Nephron progenitor cell (in vitro differentiated cells): ENCODE measurements around the gene PHIP.
A peak's percentile ranks its signal among the peaks of the same experiment; 100 is the strongest.

Experiments used
- DNase-seq: peaks from one replicate; pipeline ENCODE4 v3.0.0; 2021
- H3K27ac Mint-ChIP-seq: 2 replicates; pipeline ENCODE4 v1.8.0; 2021; ENCODE audit warnings: mild to moderate bottlenecking, moderate library complexity, mixed read lengths
- H3K27me3 Mint-ChIP-seq: 2 replicates; pipeline ENCODE4 v1.8.0; 2021; ENCODE audit warnings: mild to moderate bottlenecking, low read depth, mixed read lengths; ENCODE audit not compliant: poor library complexity
- H3K36me3 Mint-ChIP-seq: 2 replicates; pipeline ENCODE4 v1.8.0; 2021; ENCODE audit warnings: low read depth, mixed read lengths
- H3K4me1 Mint-ChIP-seq: 2 replicates; pipeline ENCODE4 v1.8.0; 2021; ENCODE audit warnings: mixed read lengths
- H3K4me3 Mint-ChIP-seq: 2 replicates; pipeline ENCODE4 v1.8.0; 2021; ENCODE audit warnings: mild to moderate bottlenecking, moderate library complexity, mixed read lengths
- H3K9me3 Mint-ChIP-seq: 2 replicates; pipeline ENCODE4 v1.8.0; 2021; ENCODE audit warnings: mild to moderate bottlenecking, moderate library complexity, mixed read lengths
- CTCF ChIP-seq: fragments of 200-600 bp; sonication (generic); IDR thresholded peaks from 2 replicates; pipeline ENCODE4 v1.5.0; 2021; ENCODE audit warnings: antibody characterized with exemption

The PHIP gene

DNA sequence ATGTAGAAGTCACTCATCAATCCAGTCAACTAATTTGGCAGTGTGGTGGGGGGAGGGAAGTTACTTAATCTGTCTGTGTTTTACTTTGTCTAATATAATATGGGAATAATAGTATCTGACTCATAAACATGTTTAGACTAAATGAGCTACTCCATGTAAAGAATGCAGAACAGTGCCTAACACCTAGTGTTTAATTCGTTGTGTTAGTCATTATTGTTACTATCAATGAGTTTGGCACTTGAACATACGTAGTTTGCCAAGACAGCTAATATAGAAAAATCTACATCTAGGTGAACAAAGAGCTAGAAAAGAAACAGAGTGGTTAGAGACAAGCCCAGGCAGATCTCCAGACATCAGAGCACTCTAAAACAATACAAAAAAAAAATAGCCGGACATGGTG, 161.6 kb downstream of the PHIP start:
- H3K36me3 Mint-ChIP-seq: peaks cover 31% of the 10 kb centered on the region
- H3K9me3 Mint-ChIP-seq: peaks cover 60% of the 10 kb centered on the region
- no peak for TF ChIP-seq CTCF
- H3K27me3 Mint-ChIP-seq: peaks cover 10% of the 10 kb centered on the region
- no peak for DNase-seq
- no peak overlapping the region for H3K4me3 Mint-ChIP-seq
- H3K27ac Mint-ChIP-seq: no peak overlapping the region
- peaks cover 2% of the 10 kb centered on the region for H3K4me1 Mint-ChIP-seq

DNA sequence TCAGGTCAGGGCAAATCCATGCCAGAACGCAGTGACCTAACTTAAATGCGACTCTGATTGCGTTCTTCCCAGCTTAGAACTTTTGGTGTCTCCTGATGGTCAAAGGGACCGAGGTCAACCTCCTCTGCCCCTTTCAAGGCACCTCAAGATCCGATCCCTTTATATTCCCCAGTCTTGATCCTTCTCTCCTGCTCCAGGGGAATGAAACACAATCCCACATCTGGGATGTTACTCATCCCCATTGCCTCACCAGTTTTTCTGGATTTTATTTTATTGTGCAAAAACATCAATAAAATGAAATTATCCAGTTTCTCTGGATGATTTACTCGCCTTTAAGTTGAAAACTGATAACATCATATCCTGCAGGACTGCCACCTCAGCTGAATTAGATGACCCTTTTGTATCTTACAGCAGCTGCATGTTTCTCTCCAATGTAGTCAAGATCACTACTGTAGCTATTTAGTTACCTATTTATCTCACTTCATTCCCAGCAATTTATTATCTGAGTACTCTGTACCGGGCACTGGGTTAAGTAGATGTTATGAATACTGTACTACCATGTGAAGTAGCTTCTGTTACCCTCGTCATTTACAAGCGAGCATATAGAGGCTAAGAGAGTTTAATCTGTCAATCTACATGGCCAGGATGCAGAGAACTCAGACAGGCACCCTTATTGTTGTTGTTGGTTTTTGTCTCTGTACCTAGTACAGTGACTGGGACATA, 166.7 kb downstream of the PHIP start:
- H3K36me3 Mint-ChIP-seq: peaks cover 27% of the 10 kb centered on the region
- DNase-seq: no peak
- peaks cover 29% of the 10 kb centered on the region for H3K27me3 Mint-ChIP-seq
- H3K9me3 Mint-ChIP-seq: peaks cover 22% of the 10 kb centered on the region
- H3K4me3 Mint-ChIP-seq: peak overlapping the region; percentile 80
- peaks cover 19% of the 10 kb centered on the region for H3K4me1 Mint-ChIP-seq
- H3K27ac Mint-ChIP-seq: peak overlapping the region; percentile 20
- no peak for TF ChIP-seq CTCF

GRCh38 chr6:78910591-78911171, 167.4 kb downstream of the PHIP start:
- Mint-ChIP-seq H3K9me3 (peaks cover 15% of the 10 kb centered on the region), H3K4me3 (peak overlapping the region; percentile 80), H3K27me3 (peaks cover 29% of the 10 kb centered on the region), H3K27ac (no peak overlapping the region), H3K4me1 (peaks cover 19% of the 10 kb centered on the region), H3K36me3 (peaks cover 32% of the 10 kb centered on the region)
- TF ChIP-seq CTCF: no peak
- peak; percentile 60 for DNase-seq

DNA sequence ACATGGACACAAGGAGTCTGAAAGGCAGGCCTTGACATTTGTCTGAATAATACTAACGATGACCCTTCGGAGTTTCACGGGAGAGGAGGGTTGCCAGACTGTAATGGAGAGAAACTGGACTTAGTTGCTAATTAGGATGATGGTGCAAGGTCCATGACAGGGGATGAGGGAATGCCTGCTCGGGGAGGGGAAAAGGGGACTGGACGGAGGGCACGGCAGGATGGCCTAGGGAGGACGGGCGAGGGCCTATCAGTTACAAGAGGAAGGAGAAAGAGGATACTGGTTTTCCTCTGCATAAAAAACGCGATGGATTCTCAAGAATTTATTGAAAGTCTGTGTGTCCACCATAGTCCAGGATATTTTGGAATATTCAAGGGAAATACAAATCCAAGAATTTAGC, 168.0 kb downstream of the PHIP start:
- Mint-ChIP-seq H3K9me3 (peaks cover 12% of the 10 kb centered on the region), H3K4me1 (peaks cover 19% of the 10 kb centered on the region), H3K36me3 (peaks cover 34% of the 10 kb centered on the region), H3K27ac (no peak overlapping the region), H3K4me3 (peak overlapping the region; percentile 80), H3K27me3 (peaks cover 29% of the 10 kb centered on the region)
- TF ChIP-seq CTCF: no peak
- no peak for DNase-seq

- peaks cover 12% of the 10 kb centered on the region for H3K9me3 Mint-ChIP-seq
- peaks cover 34% of the 10 kb centered on the region for H3K36me3 Mint-ChIP-seq
- peak overlapping the region; percentile 80 for H3K4me3 Mint-ChIP-seq
- H3K27ac Mint-ChIP-seq: no peak overlapping the region
- DNase-seq: no peak
- peaks cover 29% of the 10 kb centered on the region for H3K27me3 Mint-ChIP-seq
- TF ChIP-seq CTCF: no peak
- peaks cover 19% of the 10 kb centered on the region for H3K4me1 Mint-ChIP-seq
Measured at GRCh38 chr6:78909391-78909790, 168.7 kb downstream of the PHIP start.

GRCh38 chr6:78908621-78909020, 169.4 kb downstream of the PHIP start:
- H3K9me3 Mint-ChIP-seq: peaks cover 12% of the 10 kb centered on the region
- no peak overlapping the region for H3K27ac Mint-ChIP-seq
- no peak for DNase-seq
- no peak overlapping the region for H3K4me3 Mint-ChIP-seq
- H3K4me1 Mint-ChIP-seq: peaks cover 19% of the 10 kb centered on the region
- TF ChIP-seq CTCF: no peak
- peaks cover 42% of the 10 kb centered on the region for H3K36me3 Mint-ChIP-seq
- peaks cover 29% of the 10 kb centered on the region for H3K27me3 Mint-ChIP-seq
